CD4-positive, alpha-beta T cell (primary cell): ENCODE measurements around the gene SND1. TPM values are rescaled to one million over a fixed set of nuclear protein-coding genes. Genes with fewer than 3 reads are reported as not detected.

Experiments used
- ATAC-seq: fragments of 200-7000 bp; cut with Tn5 transposase; one replicate; pipeline ENCODE4 v1.10.0; 2022; ENCODE audit warnings: mild to moderate bottlenecking; ENCODE audit not compliant: poor library complexity
- CTCF ChIA-PET: fragments of 350-600 bp; sonication (Branson Sonifier 250); formaldehyde crosslinking; loops from one replicate; lab custom pipeline; 2021; ENCODE audit warnings: antibody characterized with exemption, inconsistent platforms; lab: Charles Lee
- POLR2A ChIA-PET: fragments of 350-600 bp; sonication (Branson Sonifier 250); formaldehyde crosslinking; loops from one replicate; lab custom pipeline; 2021; ENCODE audit warnings: antibody characterized with exemption, inconsistent platforms; lab: Charles Lee
- DNase-seq, 14 experiments: peaks; one replicate each; pipeline ENCODE4 v3.0.0-alpha.2; 2013 to 2020; ENCODE audit warnings: mixed read lengths in 2 of 14
- H3K27ac ChIP-seq, 2 donors: one replicate each; pipeline versions ENCODE4 v1.5.1 to v1.7.0; 2013; ENCODE audit warnings: low read length in 2 of 2, low read depth in 1 of 2, mild to moderate bottlenecking in 1 of 2
- H3K27me3 ChIP-seq, 2 experiments: 1 replicate in 1 of 2; 2 replicates in 1 of 2; pipeline versions ENCODE4 v1.6.1 to v1.7.0; 2013; ENCODE audit warnings: low read length in 2 of 2, control low read depth in 1 of 2, mild to moderate bottlenecking in 1 of 2, moderate library complexity in 1 of 2; ENCODE audit not compliant: insufficient read depth in 2 of 2, control insufficient read depth in 1 of 2
- H3K36me3 ChIP-seq: one replicate; pipeline ENCODE4 v1.6.1; 2013; ENCODE audit warnings: low read length, control low read depth; ENCODE audit not compliant: insufficient read depth
- H3K4me1 ChIP-seq: one replicate; pipeline ENCODE4 v1.6.1; 2013; ENCODE audit warnings: low read length, control low read depth; ENCODE audit not compliant: insufficient read depth
- H3K4me3 ChIP-seq: one replicate; pipeline ENCODE4 v1.5.1; 2013; ENCODE audit warnings: mild to moderate bottlenecking, low read length, moderate library complexity
- H3K9me3 ChIP-seq, 2 experiments: 1 replicate in 1 of 2; 2 replicates in 1 of 2; pipeline versions ENCODE4 v1.6.1 to v1.7.0; 2013; ENCODE audit warnings: low read length in 2 of 2, mild to moderate bottlenecking in 2 of 2, control low read depth in 1 of 2, moderate library complexity in 1 of 2; ENCODE audit not compliant: control insufficient read depth in 1 of 2, insufficient read depth in 1 of 2
- H3K27ac Mint-ChIP-seq: one replicate; pipeline ENCODE4 v1.8.0; 2020; ENCODE audit warnings: mixed read lengths
- H3K27me3 Mint-ChIP-seq: one replicate; pipeline ENCODE4 v1.8.0; 2021; ENCODE audit warnings: mixed read lengths
- H3K36me3 Mint-ChIP-seq: one replicate; pipeline ENCODE4 v1.8.0; 2021; ENCODE audit warnings: low read depth, mixed read lengths
- H3K4me1 Mint-ChIP-seq: one replicate; pipeline ENCODE4 v1.8.0; 2021; ENCODE audit warnings: low read depth, mixed read lengths
- H3K4me3 Mint-ChIP-seq: one replicate; pipeline ENCODE4 v1.8.0; 2020; ENCODE audit warnings: mild to moderate bottlenecking, mixed read lengths
- H3K9me3 Mint-ChIP-seq: one replicate; pipeline ENCODE4 v1.8.0; 2020; ENCODE audit warnings: mixed read lengths
- CTCF ChIP-seq: fragments of 200-600 bp; IDR thresholded peaks from one replicate; pipeline ENCODE4 v1.8.0; 2022; ENCODE audit warnings: antibody characterized with exemption, mild to moderate bottlenecking
- intact Hi-C, 2 experiments: fragments of 100-400 bp; cut with DNase I in 1 of 2; cut with micrococcal nuclease in 1 of 2; formaldehyde crosslinking; loops; one replicate each; pipeline versions ENCODE4 v1.15.1 to v1.9.0; 2023 to 2025; cut with DNase I, micrococcal nuclease
- total RNA-seq, 174 experiments: library from RNA in 2 of 174; stranded (reverse) in 2 of 174; gene quantifications; one replicate each; pipeline ENCODE4 v1.2.3 and lab custom pipeline; 2021 to 2026

The SND1 gene
- total RNA-seq, 2 experiments from 2014 or later, result 104 to 113 TPM

- peaks cover 12% of the 10 kb centered on the region for H3K9me3 Mint-ChIP-seq
- peaks cover 9% of the 10 kb centered on the region for H3K4me1 Mint-ChIP-seq
- H3K27ac ChIP-seq, result no peak overlapping the region
- intact Hi-C loops, result no loop called here
- H3K27me3 Mint-ChIP-seq, result no peaks in the 10 kb centered on the region
- no peak for DNase-seq
- ATAC-seq, result no peak
- CTCF ChIA-PET, result interaction anchor here (0.6 kb wide), 1 partner anchor 18 kb away, joined by 3 read pairs; no protein-coding TSS in a partner anchor
- H3K4me3 ChIP-seq, result no peak overlapping the region
- no peak for TF ChIP-seq CTCF
- H3K4me3 Mint-ChIP-seq, result no peak overlapping the region
- POLR2A ChIA-PET, result no interaction called here
- peaks cover 59% of the 10 kb centered on the region for H3K36me3 Mint-ChIP-seq
- peaks cover 8% of the 10 kb centered on the region for H3K36me3 ChIP-seq
- no peaks in the 10 kb centered on the region for H3K4me1 ChIP-seq
- no peaks in the 10 kb centered on the region for H3K27me3 ChIP-seq
- peaks cover 0 to 6% of the 10 kb centered on the region in 2 experiments for H3K9me3 ChIP-seq
- H3K27ac Mint-ChIP-seq, result no peak overlapping the region
These were observed 186.9 kb downstream of the SND1 start for GRCh38 chr7:127838816-127839415.

- intact Hi-C loops, result no loop called here
- peaks cover 0 to 6% of the 10 kb centered on the region in 2 experiments for H3K9me3 ChIP-seq
- TF ChIP-seq CTCF, result no peak
- H3K36me3 ChIP-seq, result peaks cover 10% of the 10 kb centered on the region
- no peak for ATAC-seq
- no peak overlapping the region for H3K4me3 ChIP-seq
- peaks cover 57% of the 10 kb centered on the region for H3K36me3 Mint-ChIP-seq
- H3K27me3 Mint-ChIP-seq, result no peaks in the 10 kb centered on the region
- no peak overlapping the region for H3K27ac Mint-ChIP-seq
- ChIA-PET POLR2A (no interaction called here), CTCF (interaction anchor here (1.0 kb wide), 1 partner anchor 9 kb away, joined by 3 read pairs; no protein-coding TSS in a partner anchor)
- no peak for DNase-seq
- H3K27me3 ChIP-seq, result no peaks in the 10 kb centered on the region
- H3K4me1 ChIP-seq, result no peaks in the 10 kb centered on the region
- H3K4me1 Mint-ChIP-seq, result peaks cover 9% of the 10 kb centered on the region
- H3K4me3 Mint-ChIP-seq, result no peak overlapping the region
- H3K9me3 Mint-ChIP-seq, result peaks cover 8% of the 10 kb centered on the region
- H3K27ac ChIP-seq, result no peak overlapping the region
These were observed 188.4 kb downstream of the SND1 start for GRCh38 chr7:127840226-127840951.

GRCh38 chr7:127844165-127844564 is 192.2 kb downstream of the SND1 start:
- Histone ChIP-seq H3K4me3 (no peak overlapping the region), H3K36me3 (peaks cover 22% of the 10 kb centered on the region), H3K4me1 (no peaks in the 10 kb centered on the region), H3K27ac (no peak overlapping the region), H3K27me3 (no peaks in the 10 kb centered on the region), H3K9me3 (no peaks in the 10 kb centered on the region)
- no peak for DNase-seq
- peaks cover 2% of the 10 kb centered on the region for H3K4me1 Mint-ChIP-seq
- TF ChIP-seq CTCF, result no peak
- CTCF ChIA-PET, result no interaction called here
- no peaks in the 10 kb centered on the region for H3K27me3 Mint-ChIP-seq
- intact Hi-C loops, result no loop called here
- no peak for ATAC-seq
- no peaks in the 10 kb centered on the region for H3K9me3 Mint-ChIP-seq
- H3K27ac Mint-ChIP-seq, result no peak overlapping the region
- peaks cover 59% of the 10 kb centered on the region for H3K36me3 Mint-ChIP-seq
- H3K4me3 Mint-ChIP-seq, result no peak overlapping the region
- POLR2A ChIA-PET, result interaction anchor here (0.6 kb wide), 1 partner anchor 11 kb away, joined by 3 read pairs; no protein-coding TSS in a partner anchor
